Esophagus squamous epithelium (tissue), 4 donors: ENCODE measurements around the gene RFX6.

Experiments
- CTCF ChIP-seq, 6 experiments: fragments of 450-650 bp in 4 of 6; fragments of 200-600 bp in 2 of 6; sonication (generic) in 2 of 6; IDR thresholded peaks; one replicate each; pipeline ENCODE4 v1.5.1; 2016 to 2019; ENCODE audit warnings: antibody characterized with exemption in 6 of 6, mild to moderate bottlenecking in 4 of 6, moderate library complexity in 4 of 6
- POLR2A ChIP-seq, 4 donors: fragments of 450-650 bp; IDR thresholded peaks; one replicate each; pipeline ENCODE4 v1.6.1; 2017; ENCODE audit warnings: antibody characterized with exemption in 4 of 4, mild to moderate bottlenecking in 4 of 4, moderate library complexity in 3 of 4

GRCh38 chr6:116924245-116924644 lies 47.2 kb downstream of the RFX6 start:
- TF ChIP-seq CTCF (IDR thresholded peaks at IDR 0.05) (no peak), POLR2A (IDR thresholded peaks at IDR 0.05) (no peak)
